HepG2 (cell line): Measurements from ENCODE around the gene PDIA4. TPM values are rescaled to one million over a fixed set of nuclear protein-coding genes. Genes with fewer than 3 reads are reported as not detected.

Experiments used
- ARHGAP35 ChIP-seq: sonication (generic); formaldehyde crosslinking; IDR thresholded peaks from 2 replicates; pipeline ENCODE4 v1.9.0; 2022; ENCODE audit warnings: mild to moderate bottlenecking, inconsistent platforms, moderate library complexity, missing genetic modification reagents, borderline replicate concordance
- ARID2 ChIP-seq: sonication (generic); formaldehyde crosslinking; IDR thresholded peaks from 2 replicates; pipeline ENCODE4 v1.8.1; 2022; ENCODE audit warnings: mild to moderate bottlenecking, missing genetic modification reagents, borderline replicate concordance
- ASH2L ChIP-seq: fragments of 300-600, 200-600 bp; sonication (generic); IDR thresholded peaks from 2 replicates; pipeline ENCODE4 v1.7.0; 2017; ENCODE audit warnings: low read depth, mild to moderate bottlenecking, moderate library complexity, mixed read lengths, low read length; ENCODE audit not compliant: insufficient read length
- GTF3A ChIP-seq: sonication (generic); formaldehyde crosslinking; conservative IDR thresholded peaks from 2 replicates; pipeline ENCODE4 v1.4.0; 2020; ENCODE audit warnings: mild to moderate bottlenecking, missing genetic modification reagents
- HMGXB4 ChIP-seq, 2 experiments: sonication (generic) in 1 of 2; formaldehyde crosslinking in 1 of 2; IDR thresholded peaks; 2 replicates each; pipeline versions ENCODE4 v1.4.0 to v1.6.1; 2018 to 2020; ENCODE audit warnings: missing genetic modification reagents in 2 of 2, borderline replicate concordance in 1 of 2, low read depth in 1 of 2, mild to moderate bottlenecking in 1 of 2, missing biosample characterization in 1 of 2
- HOXA7 ChIP-seq: sonication (generic); formaldehyde crosslinking; IDR thresholded peaks from 2 replicates; pipeline ENCODE4 v1.8.1; 2022; ENCODE audit warnings: mild to moderate bottlenecking, missing genetic modification reagents, moderate library complexity
- JARID2 ChIP-seq: sonication (generic); formaldehyde crosslinking; IDR thresholded peaks from 2 replicates; pipeline ENCODE4 v1.8.1; 2023; ENCODE audit warnings: missing genetic modification reagents, inconsistent platforms; ENCODE audit not compliant: insufficient replicate concordance
- KLF9 ChIP-seq: IDR thresholded peaks from 2 replicates; pipeline ENCODE4 v1.6.1; 2016; ENCODE audit warnings: low read depth
- MBD4 ChIP-seq: IDR thresholded peaks from 2 replicates; pipeline ENCODE4 v1.6.1; 2012; ENCODE audit warnings: low read length, inconsistent platforms, borderline replicate concordance
- MED8 ChIP-seq: sonication (generic); formaldehyde crosslinking; IDR thresholded peaks from 2 replicates; pipeline ENCODE4 v1.8.1; 2023; ENCODE audit warnings: mild to moderate bottlenecking, missing genetic modification reagents; ENCODE audit not compliant: insufficient replicate concordance
- PHF8 ChIP-seq: sonication (generic); formaldehyde crosslinking; IDR thresholded peaks from 2 replicates; pipeline ENCODE4 v1.5.0; 2020; ENCODE audit warnings: missing genetic modification reagents
- REPIN1 ChIP-seq: sonication (generic); formaldehyde crosslinking; IDR thresholded peaks from 2 replicates; pipeline ENCODE4 v1.8.0; 2022; ENCODE audit warnings: missing genetic modification reagents, low read depth, mild to moderate bottlenecking, borderline replicate concordance
- SAP130 ChIP-seq: IDR thresholded peaks from 2 replicates; pipeline ENCODE4 v1.6.1; 2016; ENCODE audit warnings: low read depth
- SMYD3 ChIP-seq: sonication (generic); formaldehyde crosslinking; IDR thresholded peaks from 2 replicates; pipeline ENCODE4 v1.8.1; 2023; ENCODE audit warnings: mild to moderate bottlenecking, missing genetic modification reagents
- SOX6 ChIP-seq, 2 experiments: fragments of 450-650 bp in 1 of 2; sonication (generic) in 1 of 2; formaldehyde crosslinking in 1 of 2; IDR thresholded peaks; 2 replicates each; pipeline versions ENCODE4 v1.4.0 to v1.6.1; 2017 to 2020; ENCODE audit warnings: antibody characterized with exemption in 1 of 2, mild to moderate bottlenecking in 1 of 2, missing genetic modification reagents in 1 of 2
- ZEB1 ChIP-seq: IDR thresholded peaks from 2 replicates; pipeline ENCODE4 v1.6.1; 2012; ENCODE audit warnings: mild to moderate bottlenecking, low read depth, inconsistent platforms; ENCODE audit not compliant: insufficient replicate concordance
- ZFP1 ChIP-seq: IDR thresholded peaks from 2 replicates; pipeline ENCODE4 v1.6.1; 2016
- ZNF318 ChIP-seq: sonication (generic); formaldehyde crosslinking; IDR thresholded peaks from 2 replicates; pipeline ENCODE4 v1.4.0; 2020; ENCODE audit warnings: mild to moderate bottlenecking, missing genetic modification reagents
- ZNF788 ChIP-seq: sonication (generic); formaldehyde crosslinking; IDR thresholded peaks from 2 replicates; pipeline ENCODE4 v1.5.0; 2020; ENCODE audit warnings: mild to moderate bottlenecking, missing genetic modification reagents, borderline replicate concordance
- polyA plus RNA-seq, 8 experiments: library from polyadenylated mRNA; depleted of rRNA in 3 of 8; stranded (reverse) in 7 of 8; unstranded in 1 of 8; fragments of >200 nt; fragmentation: Illumina TruSeq in 4 of 8; extraction: Trizol in 4 of 8; gene quantifications; 2 replicates each; pipeline versions ENCODE4 v1.2.1 to v1.2.3, GENCODE V29; 2011 to 2016; ENCODE audit warnings: low read depth in 4 of 8, missing spikeins in 1 of 8, mixed read lengths in 1 of 8; ENCODE audit not compliant: insufficient read depth in 1 of 8
- total RNA-seq, 5 experiments: library from RNA; depleted of rRNA; stranded (reverse); fragments of >200 nt; fragmentation: Illumina TruSeq; extraction: Trizol; gene quantifications; 2 replicates each; pipeline ENCODE4 v1.2.3, GENCODE V29; 2016; ENCODE audit warnings: low read depth in 1 of 5

Gene PDIA4
- total and polyA plus RNA-seq, 2 of the 13 experiments (the other 11 are each of a cell fraction or from before 2014, with no cell fraction given): 278 to 402 TPM

GRCh38 chr7:149028346-149029109 lies at the start of gene PDIA4 (continued):
- TF ChIP-seq MED8 (peak; percentile 43), ZEB1 (peak; percentile 14), ARID2 (peak; percentile 91; the same call in 1 of the 2 replicates), MBD4 (no peak), ASH2L (peak; percentile 91), REPIN1 (CRISPR knock-in tag) (peak; percentile 90), ZFP1 (CRISPR knock-in tag) (no peak), KLF9 (CRISPR knock-in tag) (peak; percentile 70; the same call in 1 of the 2 replicates), SAP130 (CRISPR knock-in tag) (peak; percentile 90), HMGXB4 (CRISPR knock-in tag; IDR thresholded peaks at IDR 0.05; ENCODE audit: borderline replicate concordance in 1 of 2, low read depth in 1 of 2) (peak; percentile 20 to 90; a peak in 3 of 4 replicates), ARHGAP35 (0 out of 2 replicates have a peak, but pooled peaks have one; percentile 12), GTF3A (CRISPR knock-in tag) (0 out of 2 replicates have a peak, but pooled peaks have one; percentile 21), HOXA7 (0 out of 2 replicates have a peak, but pooled peaks have one; percentile 7), JARID2 (no peak), SOX6 (IDR thresholded peaks at IDR 0.05) (no peak), SOX6 (CRISPR knock-in tag; IDR thresholded peaks at IDR 0.05) (peak; percentile 71), ZNF788 (CRISPR knock-in tag) (peak; percentile 51; the same call in 1 of the 2 replicates), ZNF318 (CRISPR knock-in tag) (0 out of 2 replicates have a peak, but pooled peaks have one; percentile 31), SMYD3 (CRISPR knock-in tag) (peak; percentile 77; the same call in 1 of the 2 replicates), PHF8 (CRISPR knock-in tag) (peak; percentile 92)
